Activated T-cell treated with anti-CD3 and anti-CD28 coated beads, Interleukin-2, amount 50 U/mL, for 24 hours (primary cell): Measurements from ENCODE around the gene GPR161.
"Not testable (repeated sequence)": the region's sequence is repeated elsewhere in the genome, so short reads cannot be mapped to it uniquely, and the experiment has no call there.

ENCODE experiments used
- DNase-seq: peaks from one replicate; pipeline ENCODE4 v3.0.0-alpha.2; 2020
- H3K27ac Mint-ChIP-seq: 2 replicates; pipeline ENCODE4 v1.8.0; 2020; ENCODE audit warnings: mild to moderate bottlenecking, mixed read lengths
- H3K27me3 Mint-ChIP-seq: 2 replicates; pipeline ENCODE4 v1.8.0; 2020; ENCODE audit warnings: mixed read lengths
- H3K36me3 Mint-ChIP-seq: 2 replicates; pipeline ENCODE4 v1.8.0; 2020; ENCODE audit warnings: low read depth, mixed read lengths
- H3K4me1 Mint-ChIP-seq: 2 replicates; pipeline ENCODE4 v1.8.0; 2020; ENCODE audit warnings: low read depth, mixed read lengths
- H3K4me3 Mint-ChIP-seq: 2 replicates; pipeline ENCODE4 v1.8.0; 2020; ENCODE audit warnings: mild to moderate bottlenecking, moderate library complexity, mixed read lengths
- H3K9me3 Mint-ChIP-seq: 2 replicates; pipeline ENCODE4 v1.8.0; 2020; ENCODE audit warnings: mixed read lengths

Gene GPR161

DNA sequence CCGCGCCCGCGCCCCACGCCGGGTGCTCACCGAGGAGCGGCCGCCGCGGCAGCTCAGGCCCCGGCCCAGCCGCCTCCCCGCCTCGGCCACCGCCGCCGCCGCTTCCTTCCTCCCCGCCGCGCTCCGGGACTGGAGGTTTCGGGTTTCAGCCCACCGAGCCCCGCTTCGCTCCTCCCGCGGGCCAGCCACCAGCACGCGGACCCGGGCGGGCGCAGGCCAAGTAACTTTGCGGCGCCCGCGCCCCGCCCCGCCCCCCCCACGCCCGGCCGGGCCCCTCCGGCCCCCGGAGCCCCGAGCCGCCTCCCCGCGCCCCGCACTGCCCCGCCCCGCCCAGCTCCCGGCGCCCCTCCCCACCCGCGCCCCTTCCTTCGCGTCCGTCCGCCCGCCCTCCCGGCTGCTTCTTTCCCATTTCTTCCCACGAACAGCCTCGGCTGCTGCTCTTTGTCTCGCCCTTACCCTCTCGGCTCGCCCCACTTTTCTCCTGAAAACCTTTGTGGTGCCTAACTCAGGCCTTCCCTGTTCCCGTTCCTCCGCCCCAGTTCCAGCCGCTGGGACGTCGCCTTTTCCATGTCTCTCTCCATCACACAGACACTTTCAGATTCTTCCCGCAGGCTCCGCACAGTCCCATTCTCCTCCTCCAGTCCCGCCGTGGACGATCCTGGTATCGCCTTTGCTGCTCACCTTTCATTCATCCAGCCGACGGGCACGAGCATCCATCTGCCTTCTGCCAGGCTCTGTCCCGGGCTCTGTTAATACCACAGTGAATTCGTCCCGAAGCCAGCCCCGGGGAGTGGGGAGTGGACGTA, at the start of gene GPR161:
Gene GPR161, minus strand, starts transcription at position 222 of the 806 bp plus-strand sequence. CDS start 32,080 bp downstream, outside the sequence.
- Mint-ChIP-seq H3K36me3 (no peaks in the 10 kb centered on the region), H3K4me1 (peaks cover 41% of the 10 kb centered on the region), H3K9me3 (no peaks in the 10 kb centered on the region), H3K27ac (peak within 1 kb of the TSS; percentile 63), H3K4me3 (peak within 1 kb of the TSS; percentile 77), H3K27me3 (peaks cover 39% of the 10 kb centered on the region)
- DNase-seq, result peak; percentile 56

GRCh38 chr1:168181063-168181720, 44.5 kb upstream of the GPR161 start:
- not testable (repeated sequence) for H3K27me3 Mint-ChIP-seq, H3K27ac Mint-ChIP-seq
- peaks cover 25% of the 10 kb centered on the region for H3K36me3 Mint-ChIP-seq

GRCh38 chr1:168180148-168180524, 43.4 kb upstream of the GPR161 start:
- H3K4me1 Mint-ChIP-seq, result peaks cover 14% of the 10 kb centered on the region
- DNase-seq, result no peak
- H3K27me3 Mint-ChIP-seq, result no peaks in the 10 kb centered on the region
- H3K36me3 Mint-ChIP-seq, result peaks cover 16% of the 10 kb centered on the region
- H3K27ac Mint-ChIP-seq, result no peak overlapping the region
- H3K9me3 Mint-ChIP-seq, result no peaks in the 10 kb centered on the region
- H3K4me3 Mint-ChIP-seq, result no peak overlapping the region

More at GRCh38 chr1:168181063-168181720, 44.5 kb upstream of the GPR161 start:
- H3K9me3 Mint-ChIP-seq, H3K4me3 Mint-ChIP-seq, DNase-seq: not testable (repeated sequence)
- H3K4me1 Mint-ChIP-seq, result peaks cover 14% of the 10 kb centered on the region

- Mint-ChIP-seq H3K4me3 (no peak overlapping the region), H3K27me3 (peaks cover 3% of the 10 kb centered on the region), H3K27ac (no peak overlapping the region), H3K9me3 (no peaks in the 10 kb centered on the region), H3K36me3 (peaks cover 11% of the 10 kb centered on the region), H3K4me1 (peaks cover 14% of the 10 kb centered on the region)
- DNase-seq, result peak; percentile 43
Measured at GRCh38 chr1:168179438-168180147, 42.9 kb upstream of the GPR161 start.

DNA sequence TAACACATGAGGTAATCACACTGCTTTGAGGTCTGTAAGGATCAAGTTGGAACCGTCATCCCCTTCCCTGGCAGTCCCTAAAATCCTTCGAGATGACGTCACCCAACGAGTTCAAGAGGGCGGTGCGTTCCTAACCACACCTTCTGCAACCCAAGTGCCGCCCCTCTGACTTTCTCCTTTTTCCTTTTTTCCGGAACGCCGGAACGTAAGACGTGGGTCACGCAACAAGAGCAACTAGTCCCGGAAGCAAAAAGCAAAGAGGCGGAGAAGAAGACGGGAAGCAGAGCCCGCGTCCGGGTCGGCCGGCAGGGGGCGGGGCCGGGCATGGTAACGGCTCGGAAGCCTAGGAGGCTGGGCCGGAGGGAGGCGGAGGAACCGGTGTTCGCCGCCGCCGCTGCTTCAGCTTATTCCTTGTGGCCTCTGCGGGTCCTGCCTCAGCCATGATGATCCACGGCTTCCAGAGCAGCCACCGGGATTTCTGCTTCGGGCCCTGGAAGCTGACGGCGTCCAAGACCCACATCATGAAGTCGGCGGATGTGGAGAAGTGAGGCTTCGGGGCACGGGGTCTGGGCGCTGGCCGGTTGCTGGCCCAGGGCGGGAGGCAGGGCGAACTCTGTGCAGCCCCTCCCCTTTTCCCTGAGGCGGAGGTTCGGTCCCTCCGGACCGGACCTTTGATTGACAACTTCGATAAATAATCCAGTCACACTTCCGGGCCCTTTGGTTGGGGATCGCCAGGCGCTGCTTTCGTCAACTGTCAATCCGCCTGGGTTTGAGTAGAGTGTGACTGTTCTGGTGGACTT, 42.1 kb upstream of the GPR161 start, which contains the start of gene TIPRL:
Gene TIPRL, plus strand, starts transcription at position 325 of the 800 bp plus-strand sequence. Its CDS starts 116 bp downstream, at position 441.
- Mint-ChIP-seq H3K9me3 (no peaks in the 10 kb centered on the region), H3K4me1 (peaks cover 12% of the 10 kb centered on the region), H3K36me3 (peaks cover 5% of the 10 kb centered on the region), H3K27me3 (peaks cover 3% of the 10 kb centered on the region), H3K4me3 (no peak within 1 kb of the TSS), H3K27ac (no peak within 1 kb of the TSS)
- peak; percentile 95 for DNase-seq

DNA sequence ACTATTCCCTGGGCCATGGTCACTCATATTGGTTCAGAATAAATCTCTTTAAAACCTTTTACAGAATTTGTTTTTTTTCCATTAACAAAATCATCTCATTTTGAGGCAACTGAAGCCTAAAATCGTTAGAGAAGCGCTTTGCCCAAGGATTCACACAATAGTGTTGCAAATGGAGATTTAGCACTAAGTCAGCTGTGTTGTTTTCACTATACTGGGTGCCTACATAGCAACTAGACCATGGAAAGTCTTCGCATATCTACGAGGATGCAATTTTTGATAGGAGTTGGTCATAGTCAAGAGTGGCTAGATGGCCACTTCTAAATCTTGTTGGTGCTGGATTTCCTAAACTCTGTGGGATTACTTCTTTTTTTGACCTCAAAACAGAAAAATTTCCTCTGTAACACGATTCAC, 41.5 kb upstream of the GPR161 start:
- DNase-seq, result no peak
- H3K4me1 Mint-ChIP-seq, result peaks cover 9% of the 10 kb centered on the region
- peaks cover 6% of the 10 kb centered on the region for H3K27me3 Mint-ChIP-seq
- H3K4me3 Mint-ChIP-seq, result no peak overlapping the region
- H3K9me3 Mint-ChIP-seq, result no peaks in the 10 kb centered on the region
- H3K36me3 Mint-ChIP-seq, result peaks cover 2% of the 10 kb centered on the region
- no peak overlapping the region for H3K27ac Mint-ChIP-seq

DNA sequence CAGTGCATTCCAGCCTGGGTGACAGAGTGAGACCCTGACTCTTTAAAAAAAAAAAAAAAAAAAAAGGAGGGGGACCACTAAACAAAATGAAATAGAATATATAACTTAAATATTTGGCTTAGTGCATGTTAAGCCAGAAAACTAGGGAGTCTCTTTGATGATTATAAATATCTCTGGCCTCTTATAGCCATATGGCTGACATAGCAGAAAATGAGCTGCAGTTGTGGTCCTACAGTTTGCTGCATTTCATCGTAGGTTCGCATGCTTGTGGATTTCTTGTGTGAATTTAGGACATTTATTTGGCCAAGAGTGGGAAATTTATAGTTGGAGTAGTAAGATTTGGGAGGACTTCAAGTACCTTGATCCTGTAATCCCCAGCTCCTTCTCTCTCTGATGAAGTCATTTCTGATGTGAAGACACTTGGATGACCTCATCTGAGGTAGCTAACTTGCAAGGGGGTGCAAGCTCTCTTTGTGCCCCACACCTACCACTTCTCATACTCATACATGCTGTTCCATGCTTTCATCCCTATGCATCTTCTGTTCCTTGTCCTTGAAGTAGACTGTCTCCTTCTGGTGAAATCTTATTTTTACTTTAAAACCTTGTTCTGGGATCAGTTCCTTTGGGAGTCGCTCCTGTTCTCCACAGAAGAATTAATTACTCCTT, 35.7 kb upstream of the GPR161 start:
- H3K9me3 Mint-ChIP-seq, result no peaks in the 10 kb centered on the region
- peaks cover 9% of the 10 kb centered on the region for H3K27me3 Mint-ChIP-seq
- DNase-seq, result no peak
- H3K27ac Mint-ChIP-seq, result no peak overlapping the region
- H3K36me3 Mint-ChIP-seq, result no peaks in the 10 kb centered on the region
- no peaks in the 10 kb centered on the region for H3K4me1 Mint-ChIP-seq
- H3K4me3 Mint-ChIP-seq, result no peak overlapping the region

- DNase-seq, result no peak
- Mint-ChIP-seq H3K36me3 (no peaks in the 10 kb centered on the region), H3K4me3 (no peak overlapping the region), H3K4me1 (no peaks in the 10 kb centered on the region), H3K27ac (no peak overlapping the region), H3K9me3 (no peaks in the 10 kb centered on the region), H3K27me3 (peaks cover 9% of the 10 kb centered on the region)
Measured at GRCh38 chr1:168170564-168171508, 34.1 kb upstream of the GPR161 start.

DNA sequence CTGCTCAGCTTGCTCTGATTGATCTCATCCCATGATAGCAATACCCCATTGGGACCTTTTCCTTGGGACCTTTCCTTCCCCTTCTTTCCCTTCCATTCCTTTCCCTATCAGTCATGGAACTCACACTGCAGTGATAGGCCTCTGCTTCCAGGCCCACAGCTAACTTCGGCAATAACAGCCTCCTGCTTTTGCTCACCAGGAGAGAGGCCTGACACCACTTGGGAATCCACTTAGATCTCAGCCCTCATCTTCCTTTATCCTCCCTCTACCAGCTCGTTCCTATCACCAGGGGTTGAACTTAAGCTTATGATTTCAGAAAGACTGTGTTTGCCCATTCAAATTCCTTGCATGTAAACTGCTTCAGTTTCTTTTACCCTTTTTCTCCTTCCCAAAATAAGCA, 31.1 kb upstream of the GPR161 start:
- Mint-ChIP-seq H3K27me3 (peaks cover 3% of the 10 kb centered on the region), H3K4me1 (no peaks in the 10 kb centered on the region), H3K27ac (no peak overlapping the region), H3K36me3 (no peaks in the 10 kb centered on the region), H3K4me3 (no peak overlapping the region), H3K9me3 (no peaks in the 10 kb centered on the region)
- DNase-seq, result no peak

GRCh38 chr1:168164771-168165170, 28.0 kb upstream of the GPR161 start:
- peaks cover 1% of the 10 kb centered on the region for H3K4me1 Mint-ChIP-seq
- peaks cover 4% of the 10 kb centered on the region for H3K36me3 Mint-ChIP-seq
- peaks cover 14% of the 10 kb centered on the region for H3K9me3 Mint-ChIP-seq
- no peak for DNase-seq
- no peak overlapping the region for H3K27ac Mint-ChIP-seq
- H3K4me3 Mint-ChIP-seq, result no peak overlapping the region
- peaks cover 19% of the 10 kb centered on the region for H3K27me3 Mint-ChIP-seq

DNA sequence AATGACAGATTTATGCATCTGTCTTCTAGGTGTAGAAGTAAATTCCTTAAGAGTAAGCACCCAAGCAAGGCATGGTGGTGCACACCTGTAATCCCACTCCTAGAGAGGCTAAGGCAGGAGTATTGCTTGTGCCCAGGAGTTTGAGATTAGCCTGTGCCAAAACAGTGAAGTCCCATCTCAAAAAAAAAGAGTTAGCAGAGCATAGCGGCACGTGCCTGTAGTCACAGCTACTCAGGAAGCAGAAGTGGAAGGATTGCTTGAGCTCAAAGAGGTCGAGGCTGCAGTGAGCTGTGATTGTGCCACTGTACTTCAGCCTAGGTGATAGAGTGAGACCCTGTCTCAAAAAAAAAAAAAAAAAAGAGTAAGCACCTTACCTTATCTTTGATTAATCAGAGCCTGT, 26.9 kb upstream of the GPR161 start:
- Mint-ChIP-seq H3K27ac (no peak overlapping the region), H3K36me3 (peaks cover 4% of the 10 kb centered on the region), H3K4me1 (peaks cover 1% of the 10 kb centered on the region), H3K4me3 (no peak overlapping the region), H3K27me3 (peaks cover 19% of the 10 kb centered on the region), H3K9me3 (peaks cover 18% of the 10 kb centered on the region)
- no peak for DNase-seq

DNA sequence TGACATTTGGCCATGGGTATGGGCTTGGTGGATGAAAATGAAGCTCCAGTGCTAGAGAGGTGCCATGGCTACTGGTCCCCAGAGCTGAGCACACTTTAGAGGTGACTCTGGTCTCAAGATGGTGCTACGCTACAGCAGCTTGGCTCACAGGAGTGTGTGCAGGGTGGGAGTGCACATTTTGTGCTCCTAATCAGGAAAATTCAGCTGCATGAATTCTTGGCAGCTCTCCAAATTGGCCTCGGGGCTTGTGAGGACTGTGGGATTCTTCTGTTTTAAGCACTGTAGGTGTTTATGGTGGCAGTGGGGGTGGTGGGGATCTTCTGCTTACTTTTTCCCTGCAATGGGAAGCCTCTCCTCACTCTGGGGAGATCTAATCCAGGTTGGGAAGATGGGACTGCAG, 24.7 kb upstream of the GPR161 start:
- H3K4me3 Mint-ChIP-seq, result no peak overlapping the region
- H3K4me1 Mint-ChIP-seq, result peaks cover 1% of the 10 kb centered on the region
- no peak overlapping the region for H3K27ac Mint-ChIP-seq
- peaks cover 6% of the 10 kb centered on the region for H3K36me3 Mint-ChIP-seq
- peaks cover 27% of the 10 kb centered on the region for H3K27me3 Mint-ChIP-seq
- DNase-seq, result no peak
- H3K9me3 Mint-ChIP-seq, result peaks cover 33% of the 10 kb centered on the region

- H3K4me1 Mint-ChIP-seq, result peaks cover 1% of the 10 kb centered on the region
Measured at GRCh38 chr1:168159979-168160378, 23.2 kb upstream of the GPR161 start.

More at GRCh38 chr1:168159979-168160378, 23.2 kb upstream of the GPR161 start:
- DNase-seq, result no peak
- Mint-ChIP-seq H3K4me3 (no peak overlapping the region), H3K27me3 (peaks cover 30% of the 10 kb centered on the region), H3K27ac (no peak overlapping the region), H3K9me3 (peaks cover 33% of the 10 kb centered on the region), H3K36me3 (peaks cover 6% of the 10 kb centered on the region)
